NCI-H1694 treated with DMSO at 0.1 percent for 48 hours (cell line): ENCODE measurements around the gene MICAL3.

ENCODE experiments used
- DNase-seq: peaks from one replicate; lab custom pipeline; 2025; lab: John Stamatoyannopoulos, UW

The MICAL3 gene

GRCh38 chr22:17913801-17914347 is 110.5 kb downstream of the MICAL3 start:
- DNase-seq: no peak

- DNase-seq: no peak
Measured at GRCh38 chr22:17912945-17913721, 111.2 kb downstream of the MICAL3 start.

- DNase-seq: no peak
Measured at GRCh38 chr22:17911887-17912286, 112.5 kb downstream of the MICAL3 start.

GRCh38 chr22:17911312-17911705 is 113.1 kb downstream of the MICAL3 start:
- DNase-seq: no peak

- DNase-seq: peak; percentile 58
Measured at GRCh38 chr22:17910561-17911311, 113.6 kb downstream of the MICAL3 start.

- DNase-seq: no peak
Measured at GRCh38 chr22:17907748-17908051, 116.7 kb downstream of the MICAL3 start.

- DNase-seq: no peak
Measured at GRCh38 chr22:17906978-17907747, 117.2 kb downstream of the MICAL3 start.

GRCh38 chr22:17905445-17905844 is 118.9 kb downstream of the MICAL3 start:
- DNase-seq: no peak

- no peak for DNase-seq
Measured at GRCh38 chr22:17903564-17904295, 120.6 kb downstream of the MICAL3 start.

- no peak for DNase-seq
Measured at GRCh38 chr22:17902960-17903359, 121.4 kb downstream of the MICAL3 start.

GRCh38 chr22:17898375-17898774 is 126.0 kb downstream of the MICAL3 start:
- DNase-seq: no peak

GRCh38 chr22:17897858-17898257 is 126.5 kb downstream of the MICAL3 start:
- DNase-seq: no peak

- DNase-seq: no peak
Measured at GRCh38 chr22:17897426-17897825, 126.9 kb downstream of the MICAL3 start.

GRCh38 chr22:17896586-17896985 is 127.8 kb downstream of the MICAL3 start:
- no peak for DNase-seq

GRCh38 chr22:17893900-17894535 is 130.3 kb downstream of the MICAL3 start:
- no peak for DNase-seq

- DNase-seq: no peak
Measured at GRCh38 chr22:17892376-17892775, 132.0 kb downstream of the MICAL3 start.

GRCh38 chr22:17891481-17892167 is 132.7 kb downstream of the MICAL3 start:
- peak; percentile 73 for DNase-seq

GRCh38 chr22:17890892-17891291 is 133.5 kb downstream of the MICAL3 start:
- DNase-seq: no peak

- DNase-seq: no peak
Measured at GRCh38 chr22:17890245-17890671, 134.1 kb downstream of the MICAL3 start.

- DNase-seq: no peak
Measured at GRCh38 chr22:17888855-17889254, 135.5 kb downstream of the MICAL3 start.

- DNase-seq: no peak
Measured at GRCh38 chr22:17888439-17888838, 135.9 kb downstream of the MICAL3 start.
